Gastroesophageal sphincter (tissue), 4 donors: Measurements from ENCODE around the gene STK32B. TPM values are rescaled to one million over a fixed set of nuclear protein-coding genes. Genes with fewer than 3 reads are reported as not detected.
A peak's percentile ranks its signal among the peaks of the same experiment; 100 is the strongest.

Experiments
- ATAC-seq: fragments of 150-250 bp; one replicate; pipeline ENCODE4 v1.9.1; 2016; ENCODE audit warnings: mild to moderate bottlenecking, moderate library complexity
- H3K27ac ChIP-seq, 4 donors: fragments of 200-600 bp; sonication (generic) in 3 of 4; 1 replicate in 3 of 4; 2 replicates in 1 of 4; pipeline ENCODE4 v1.5.1; 2016 to 2019
- H3K27me3 ChIP-seq: fragments of 200-600 bp; sonication (generic); one replicate; pipeline ENCODE4 v1.5.1; 2019
- H3K36me3 ChIP-seq, 2 donors: fragments of 200-600 bp; sonication (generic); one replicate each; pipeline ENCODE4 v1.5.1; 2019; ENCODE audit warnings: control low read depth in 1 of 2
- H3K4me1 ChIP-seq, 3 donors: fragments of 200-600 bp; sonication (generic); 1 replicate in 2 of 3; 2 replicates in 1 of 3; pipeline ENCODE4 v1.5.1; 2016 to 2019; ENCODE audit warnings: control low read depth in 2 of 3
- H3K4me3 ChIP-seq, 2 donors: fragments of 200-600 bp; sonication (generic); one replicate each; pipeline ENCODE4 v1.5.1; 2019; ENCODE audit warnings: mild to moderate bottlenecking in 1 of 2, moderate library complexity in 1 of 2
- H3K9me3 ChIP-seq, 3 donors: fragments of 200-600 bp; sonication (generic); one replicate each; pipeline ENCODE4 v1.5.1; 2017 to 2019; ENCODE audit warnings: control low read depth in 2 of 3
- EP300 ChIP-seq: sonication (generic); formaldehyde crosslinking; IDR thresholded peaks from one replicate; pipeline ENCODE4 v1.6.1; 2017; ENCODE audit warnings: antibody characterized with exemption, mild to moderate bottlenecking
- POLR2A ChIP-seq, 2 donors: fragments of 450-650 bp; IDR thresholded peaks; one replicate each; pipeline ENCODE4 v1.6.1; 2017; ENCODE audit warnings: antibody characterized with exemption in 2 of 2, mild to moderate bottlenecking in 2 of 2, moderate library complexity in 1 of 2
- POLR2AphosphoS5 ChIP-seq: sonication (generic); formaldehyde crosslinking; IDR thresholded peaks from one replicate; pipeline ENCODE4 v1.6.1; 2017; ENCODE audit warnings: antibody characterized with exemption
- WGBS, 2 donors: methylation state at CpG; one replicate each; pipeline ENCODE4 v1.1.5; 2018; ENCODE audit warnings: low coverage in 1 of 2; 5-methylcytosine and 5-hydroxymethylcytosine counted together
- total RNA-seq, 4 donors: library from RNA; depleted of rRNA; stranded (reverse); fragments of >200 nt; gene quantifications; one replicate each; pipeline ENCODE4 v1.1.0, GENCODE V29; 2016
- TF ChIP-seq, protein P1 (sequence below), 4 experiments: fragments of 200-600 bp in 2 of 4; fragments of 450-650 bp in 2 of 4; sonication (generic) in 1 of 4; IDR thresholded peaks; one replicate each; pipeline ENCODE4 v1.5.1; 2017 to 2019; ENCODE audit warnings: antibody characterized with exemption in 4 of 4, mild to moderate bottlenecking in 2 of 4, moderate library complexity in 2 of 4

The STK32B gene
- total RNA-seq, 4 donors from 2014 or later, result 1.9 to 5.3 (median 2.4) TPM

DNA sequence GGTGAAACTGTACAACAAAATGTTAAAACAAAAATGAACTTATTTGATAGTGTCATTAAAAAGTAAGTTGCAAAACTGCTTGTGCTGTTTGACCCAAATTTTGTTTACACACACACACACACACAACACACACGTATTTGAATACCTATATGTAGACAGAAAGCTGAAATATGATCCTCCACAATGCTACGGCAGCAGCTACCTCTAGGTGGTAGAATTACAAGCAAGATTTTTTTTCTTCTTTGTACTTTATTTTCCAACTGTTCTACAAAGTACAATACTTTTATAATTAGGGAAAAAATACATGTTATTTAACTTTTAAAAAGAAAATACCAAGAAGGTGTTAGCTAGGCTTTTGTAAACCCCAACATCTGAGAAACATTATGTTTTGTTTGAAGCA is 33.2 kb upstream of the STK32B start:
- WGBS, 2 donors, result 30 to 39% methylated on average over 2 of the region's 2 CpGs
- H3K27me3 ChIP-seq, result peaks cover 30% of the 10 kb centered on the region
- H3K4me1 ChIP-seq, result peaks cover 0 to 8% (median 0%) of the 10 kb centered on the region in 3 donors
- H3K27ac ChIP-seq, result no peak overlapping the region
- TF ChIP-seq POLR2A (IDR thresholded peaks at IDR 0.05) (no peak), EP300 (no peak), POLR2AphosphoS5 (no peak)
- TF ChIP-seq, protein P1, sequence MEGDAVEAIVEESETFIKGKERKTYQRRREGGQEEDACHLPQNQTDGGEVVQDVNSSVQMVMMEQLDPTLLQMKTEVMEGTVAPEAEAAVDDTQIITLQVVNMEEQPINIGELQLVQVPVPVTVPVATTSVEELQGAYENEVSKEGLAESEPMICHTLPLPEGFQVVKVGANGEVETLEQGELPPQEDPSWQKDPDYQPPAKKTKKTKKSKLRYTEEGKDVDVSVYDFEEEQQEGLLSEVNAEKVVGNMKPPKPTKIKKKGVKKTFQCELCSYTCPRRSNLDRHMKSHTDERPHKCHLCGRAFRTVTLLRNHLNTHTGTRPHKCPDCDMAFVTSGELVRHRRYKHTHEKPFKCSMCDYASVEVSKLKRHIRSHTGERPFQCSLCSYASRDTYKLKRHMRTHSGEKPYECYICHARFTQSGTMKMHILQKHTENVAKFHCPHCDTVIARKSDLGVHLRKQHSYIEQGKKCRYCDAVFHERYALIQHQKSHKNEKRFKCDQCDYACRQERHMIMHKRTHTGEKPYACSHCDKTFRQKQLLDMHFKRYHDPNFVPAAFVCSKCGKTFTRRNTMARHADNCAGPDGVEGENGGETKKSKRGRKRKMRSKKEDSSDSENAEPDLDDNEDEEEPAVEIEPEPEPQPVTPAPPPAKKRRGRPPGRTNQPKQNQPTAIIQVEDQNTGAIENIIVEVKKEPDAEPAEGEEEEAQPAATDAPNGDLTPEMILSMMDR (IDR thresholded peaks at IDR 0.05), result no peak
- no peaks in the 10 kb centered on the region for H3K9me3 ChIP-seq
- ATAC-seq, result no peak
- no peaks in the 10 kb centered on the region for H3K36me3 ChIP-seq
- no peak overlapping the region for H3K4me3 ChIP-seq

DNA sequence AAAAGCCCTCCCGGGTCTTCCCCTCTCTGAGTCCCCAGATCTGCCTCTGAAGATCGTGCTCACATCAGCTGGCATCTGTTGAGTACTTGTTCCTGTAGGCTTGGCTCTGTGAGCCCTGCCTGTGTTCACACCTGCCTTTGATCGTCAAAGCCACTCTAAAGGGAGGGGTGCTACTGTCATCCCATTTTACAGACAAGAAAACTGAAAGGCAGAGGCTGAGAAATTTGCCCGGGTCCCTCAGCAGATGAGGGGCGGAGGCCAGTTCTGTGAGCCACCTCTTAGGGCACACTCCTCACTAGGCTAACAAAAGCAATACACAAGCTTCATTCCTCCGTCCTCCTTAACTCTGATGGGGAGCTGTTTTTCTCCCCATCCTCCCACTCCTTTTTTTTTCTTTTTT is 32.7 kb upstream of the STK32B start:
- H3K27ac ChIP-seq, result no peak overlapping the region
- ATAC-seq, result no peak
- no peaks in the 10 kb centered on the region for H3K36me3 ChIP-seq
- no peaks in the 10 kb centered on the region for H3K9me3 ChIP-seq
- H3K4me3 ChIP-seq, result no peak overlapping the region
- H3K4me1 ChIP-seq, result peaks cover 0 to 8% (median 0%) of the 10 kb centered on the region in 3 donors
- 53 to 70% methylated on average over 5 to 6 of the region's 6 CpGs for WGBS, 2 donors
- TF ChIP-seq, protein P1 (IDR thresholded peaks at IDR 0.05), result no peak
- TF ChIP-seq POLR2AphosphoS5 (no peak), EP300 (no peak), POLR2A (IDR thresholded peaks at IDR 0.05) (no peak)
- peaks cover 30% of the 10 kb centered on the region for H3K27me3 ChIP-seq

DNA sequence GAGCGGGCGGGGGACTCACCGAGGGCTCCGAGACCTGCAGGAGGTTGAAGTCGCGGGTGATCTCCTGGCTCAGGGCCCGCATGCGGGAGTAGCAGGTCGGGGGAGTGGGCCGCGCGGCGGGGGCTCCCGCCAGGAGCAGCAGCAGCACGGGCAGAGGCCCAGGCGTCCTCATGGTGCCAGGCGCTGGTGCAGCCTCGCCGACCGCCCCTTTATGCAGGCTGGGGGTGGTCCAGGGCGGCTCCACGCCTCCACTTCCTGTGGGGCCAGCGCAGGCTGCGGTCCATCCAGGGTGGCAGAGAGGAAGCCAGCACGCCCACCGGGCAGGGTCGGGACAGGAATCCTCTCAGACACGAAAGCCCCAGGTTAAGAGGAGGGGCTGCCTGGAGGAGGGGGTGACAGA is 32.0 kb upstream of the STK32B start, which contains the start of gene CYTL1:
CYTL1 (minus strand) TSS at position 185 of the 400 bp plus-strand sequence; CDS start at position 172, 13 bp downstream.
- no peak for ATAC-seq
- 10 to 30% methylated on average over 2 to 6 of the region's 28 CpGs for WGBS, 2 donors
- H3K27ac ChIP-seq, result peak within 1 kb of the TSS in 1 of 4 donors; percentile 20
- H3K36me3 ChIP-seq, result no peaks in the 10 kb centered on the region
- no peaks in the 10 kb centered on the region for H3K9me3 ChIP-seq
- TF ChIP-seq EP300, result no peak
- TF ChIP-seq, protein P1 (IDR thresholded peaks at IDR 0.05), result no peak
- TF ChIP-seq POLR2A (IDR thresholded peaks at IDR 0.05), result no peak
- no peak for TF ChIP-seq POLR2AphosphoS5
- H3K4me1 ChIP-seq, result peaks cover 0 to 8% (median 0%) of the 10 kb centered on the region in 3 donors
- peak within 1 kb of the TSS in 1 of 2 donors; percentile 38 for H3K4me3 ChIP-seq
- peaks cover 30% of the 10 kb centered on the region for H3K27me3 ChIP-seq

DNA sequence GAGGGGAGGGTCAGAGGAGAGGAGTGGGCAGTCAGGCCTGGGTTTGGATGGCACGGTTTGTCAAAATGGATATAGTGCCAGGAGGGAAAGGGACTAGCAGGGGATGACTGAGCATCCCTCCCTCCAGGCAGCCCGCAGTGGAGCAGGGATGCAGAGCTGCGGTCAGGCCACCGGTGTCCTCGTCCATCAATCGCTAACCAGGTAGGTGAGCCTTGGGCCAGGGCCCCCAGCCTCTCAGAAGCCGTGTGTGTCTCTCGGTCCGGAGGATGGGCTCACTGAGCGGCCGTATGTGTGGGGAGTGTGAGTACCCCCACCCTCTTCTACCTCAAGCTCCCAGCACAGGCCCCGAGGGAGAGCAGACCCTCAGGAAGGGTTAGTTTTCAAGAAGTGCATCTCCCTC is 31.5 kb upstream of the STK32B start:
- peaks cover 0 to 8% (median 0%) of the 10 kb centered on the region in 3 donors for H3K4me1 ChIP-seq

DNA sequence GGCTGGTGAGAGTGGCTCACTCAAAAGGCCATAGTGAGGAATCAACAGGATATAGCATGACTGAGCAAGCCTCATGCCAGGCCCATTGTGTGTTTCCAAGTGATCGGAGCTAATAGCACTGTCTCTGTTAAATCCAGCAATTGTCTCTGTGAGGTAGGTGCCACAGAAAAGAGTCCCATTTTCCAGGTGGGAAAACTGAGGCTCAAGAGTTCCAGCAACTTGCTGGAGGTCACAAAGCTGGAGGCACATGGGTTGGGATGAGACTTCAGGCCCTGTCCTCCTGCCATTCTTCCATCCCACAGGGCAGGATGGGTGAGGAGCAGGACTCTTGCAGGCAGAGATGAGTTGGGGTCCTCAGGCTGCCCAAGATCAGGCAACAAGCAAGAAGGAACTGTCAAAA is 30.9 kb upstream of the STK32B start:
- Histone ChIP-seq H3K9me3 (no peaks in the 10 kb centered on the region), H3K27ac (no peak overlapping the region), H3K4me1 (peaks cover 0 to 8% (median 0%) of the 10 kb centered on the region in 3 donors), H3K4me3 (no peak overlapping the region), H3K36me3 (no peaks in the 10 kb centered on the region), H3K27me3 (peaks cover 30% of the 10 kb centered on the region)
- no CpG with 5 or more reads among the region's 1 CpG for WGBS, 2 donors
- TF ChIP-seq POLR2AphosphoS5 (no peak), EP300 (no peak), POLR2A (IDR thresholded peaks at IDR 0.05) (no peak)
- TF ChIP-seq, protein P1 (IDR thresholded peaks at IDR 0.05), result no peak
- no peak for ATAC-seq

More for the DNA sequence above, 31.5 kb upstream of the STK32B start:
- no peak for ATAC-seq
- TF ChIP-seq POLR2A (IDR thresholded peaks at IDR 0.05), result no peak
- TF ChIP-seq EP300, result no peak
- TF ChIP-seq, protein P1 (IDR thresholded peaks at IDR 0.05), result no peak
- no peak for TF ChIP-seq POLR2AphosphoS5
- H3K4me3 ChIP-seq, result no peak overlapping the region
- H3K36me3 ChIP-seq, result no peaks in the 10 kb centered on the region
- H3K9me3 ChIP-seq, result no peaks in the 10 kb centered on the region
- H3K27ac ChIP-seq, result no peak overlapping the region
- WGBS, 2 donors, result 92% methylated on average over 4 of the region's 12 CpGs; no CpG with 5 or more reads in 1 of the 2 donors
- peaks cover 30% of the 10 kb centered on the region for H3K27me3 ChIP-seq
